ENCODE data around the gene WDFY4. TPM values are rescaled to one million over a fixed set of nuclear protein-coding genes. Genes with fewer than 3 reads are reported as not detected.

WDFY4 gene
- total RNA-seq, 2 experiments from 2014 or later: 0.90 to 1.1 TPM

- POLR2A ChIA-PET: no interaction called here
- no peaks in the 10 kb centered on the region for H3K4me1 Mint-ChIP-seq (ENCODE audit: low read depth)
- H3K9me3 Mint-ChIP-seq: no peaks in the 10 kb centered on the region
- no peaks in the 10 kb centered on the region for H3K36me3 Mint-ChIP-seq (ENCODE audit: low read depth)
- no peak overlapping the region for H3K27ac Mint-ChIP-seq
- no peak for TF ChIP-seq CTCF (IDR thresholded peaks at IDR 0.05)
- intact Hi-C loops (cut with micrococcal nuclease): no loop called here
- H3K4me3 Mint-ChIP-seq: no peak overlapping the region
- CTCF ChIA-PET: no interaction called here
- no peak for ATAC-seq
- H3K27me3 Mint-ChIP-seq: no peaks in the 10 kb centered on the region
- DNase-seq: no peak
These were observed 22.8 kb downstream of the WDFY4 start for GRCh38 chr10:48707472-48707871.

GRCh38 chr10:48708144-48708543 is 23.5 kb downstream of the WDFY4 start:
- Mint-ChIP-seq H3K4me1 (ENCODE audit: low read depth) (no peaks in the 10 kb centered on the region), H3K4me3 (no peak overlapping the region)
- CTCF ChIA-PET: no interaction called here

GRCh38 chr10:48710647-48711275 is 26.1 kb downstream of the WDFY4 start:
- H3K36me3 Mint-ChIP-seq (ENCODE audit: low read depth): no peaks in the 10 kb centered on the region
- no peak for ATAC-seq
- H3K9me3 Mint-ChIP-seq: peaks cover 7% of the 10 kb centered on the region
- intact Hi-C loops (cut with micrococcal nuclease): no loop called here
- no peak for DNase-seq
- no peak overlapping the region for H3K4me3 Mint-ChIP-seq
- no peaks in the 10 kb centered on the region for H3K27me3 Mint-ChIP-seq
- CTCF ChIA-PET: interaction anchor here (1.4 kb wide), 1 partner anchor 53 kb away, joined by 3 read pairs; no protein-coding TSS in a partner anchor
- POLR2A ChIA-PET: no interaction called here
- TF ChIP-seq CTCF (IDR thresholded peaks at IDR 0.05): no peak
- H3K27ac Mint-ChIP-seq: no peak overlapping the region
- no peaks in the 10 kb centered on the region for H3K4me1 Mint-ChIP-seq (ENCODE audit: low read depth)

More at GRCh38 chr10:48708144-48708543, 23.5 kb downstream of the WDFY4 start:
- intact Hi-C loops (cut with micrococcal nuclease): no loop called here
- ATAC-seq (no peak), DNase-seq (no peak)
- no peaks in the 10 kb centered on the region for H3K27me3 Mint-ChIP-seq
- H3K27ac Mint-ChIP-seq: no peak overlapping the region
- no peaks in the 10 kb centered on the region for H3K9me3 Mint-ChIP-seq
- no peaks in the 10 kb centered on the region for H3K36me3 Mint-ChIP-seq (ENCODE audit: low read depth)
- TF ChIP-seq CTCF (IDR thresholded peaks at IDR 0.05): no peak
- POLR2A ChIA-PET: no interaction called here

- Mint-ChIP-seq H3K9me3 (peaks cover 7% of the 10 kb centered on the region), H3K27ac (no peak overlapping the region), H3K4me3 (no peak overlapping the region), H3K4me1 (ENCODE audit: low read depth) (no peaks in the 10 kb centered on the region), H3K27me3 (no peaks in the 10 kb centered on the region), H3K36me3 (ENCODE audit: low read depth) (no peaks in the 10 kb centered on the region)
- intact Hi-C loops (cut with micrococcal nuclease): no loop called here
- ChIA-PET POLR2A (no interaction called here), CTCF (interaction anchor here (1.6 kb wide), 1 partner anchor 24 kb away, joined by 3 read pairs; no protein-coding TSS in a partner anchor)
- ATAC-seq: no peak
- TF ChIP-seq CTCF (IDR thresholded peaks at IDR 0.05): no peak
- no peak for DNase-seq
These were observed 27.2 kb downstream of the WDFY4 start for GRCh38 chr10:48711830-48712229.

GRCh38 chr10:48714088-48714487 is 29.4 kb downstream of the WDFY4 start:
- intact Hi-C loops (cut with micrococcal nuclease): no loop called here
- DNase-seq (no peak), ATAC-seq (no peak)
- H3K27me3 Mint-ChIP-seq: no peaks in the 10 kb centered on the region
- no peaks in the 10 kb centered on the region for H3K36me3 Mint-ChIP-seq (ENCODE audit: low read depth)
- TF ChIP-seq CTCF (IDR thresholded peaks at IDR 0.05): no peak
- ChIA-PET CTCF (no interaction called here), POLR2A (interaction anchor here (0.6 kb wide), 1 partner anchor 12 kb away, joined by 3 read pairs; no protein-coding TSS in a partner anchor)
- no peak overlapping the region for H3K4me3 Mint-ChIP-seq
- H3K9me3 Mint-ChIP-seq: peaks cover 7% of the 10 kb centered on the region
- H3K27ac Mint-ChIP-seq: no peak overlapping the region
- no peaks in the 10 kb centered on the region for H3K4me1 Mint-ChIP-seq (ENCODE audit: low read depth)

All from activated CD8-positive, alpha-beta T cell treated with anti-CD3 and anti-CD28 coated beads for 36 hours (primary cell).